K562 (cell line): ENCODE results near the gene NRG2. TPM values are rescaled to one million over a fixed set of nuclear protein-coding genes. Genes with fewer than 3 reads are reported as not detected.

Experiments used
- ATAC-seq: fragments of 200-7000 bp; cut with Tn5 transposase; 3 replicates; pipeline ENCODE4 v1.9.1; 2020; ENCODE audit warnings: moderate library complexity
- BruUV-seq: library from RNA; stranded (reverse); fragments of 400-500 nt; replicated peaks from 2 replicates; lab custom pipeline; 2021; lab: Mats Ljungman, UMichigan
- CTCF ChIA-PET: fragments of 300-600 bp; formaldehyde crosslinking; extraction: SDS; loops from one replicate; lab custom pipeline; 2021; ENCODE audit warnings: low intra/inter-chr PET ratio; lab: Yijun Ruan, JAX
- POLR2A ChIA-PET: fragments of 300-600, 350-650 bp; sonication (Branson Sonifier 250); formaldehyde crosslinking; extraction: SDS; loops from one replicate; lab custom pipeline; 2021; ENCODE audit warnings: antibody characterized with exemption, inconsistent platforms; lab: Yijun Ruan, JAX
- DNase-seq, 4 experiments: peaks; one replicate each; pipeline versions ENCODE4 v3.0.0 to v3.0.0-alpha.2; 2011 to 2018; ENCODE audit warnings: low spot score in 3 of 4, mixed read lengths in 3 of 4; ENCODE audit errors: extremely low read depth in 1 of 4
- FAIRE-seq: peaks from 2 replicates; lab custom pipeline; 2011; peaks lifted over from hg19 to GRCh38; lab: Jason Lieb, UNC
- H2AFZ ChIP-seq: 2 replicates; pipeline ENCODE4 v1.6.0; 2011; ENCODE audit warnings: low read depth, low read length, control low read depth, inconsistent platforms
- H3K27ac ChIP-seq: fragments of 200-600 bp; 3 replicates; pipeline ENCODE4 v1.8.0; 2011; ENCODE audit warnings: low read depth, mild to moderate bottlenecking, control low read depth, inconsistent platforms, low read length, moderate library complexity, mixed read lengths; ENCODE audit errors: extremely low read depth
- H3K27me3 ChIP-seq, 2 experiments: fragments of 300-600 bp in 1 of 2; 2 replicates in 1 of 2; 3 replicates in 1 of 2; pipeline versions ENCODE4 v1.6.0 to v1.8.0; 2011; ENCODE audit warnings: inconsistent platforms in 2 of 2, low read length in 2 of 2, mild to moderate bottlenecking in 1 of 2, mixed read lengths in 1 of 2, moderate library complexity in 1 of 2; ENCODE audit not compliant: control insufficient read depth in 2 of 2, insufficient read depth in 2 of 2
- H3K36me3 ChIP-seq: fragments of 300-600 bp; 3 replicates; pipeline ENCODE4 v1.8.0; 2011; ENCODE audit warnings: mild to moderate bottlenecking, low read length, inconsistent platforms; ENCODE audit not compliant: control insufficient read depth, insufficient read depth
- H3K4me1 ChIP-seq, 2 experiments: fragments of 200-600 bp in 1 of 2; replicated peaks in 1 of 2; 2 replicates in 1 of 2; 3 replicates in 1 of 2; pipeline versions ENCODE4 v1.5.1 to v1.8.0; 2011; ENCODE audit warnings: inconsistent platforms in 2 of 2, low read length in 2 of 2, mild to moderate bottlenecking in 1 of 2, mixed read lengths in 1 of 2, moderate library complexity in 1 of 2; ENCODE audit not compliant: control insufficient read depth in 2 of 2, insufficient read depth in 2 of 2
- H3K4me2 ChIP-seq: 2 replicates; pipeline ENCODE4 v1.6.1; 2011; ENCODE audit warnings: low read length, control low read depth, inconsistent platforms, mixed read lengths; ENCODE audit not compliant: insufficient read depth
- H3K4me3 ChIP-seq: fragments of 200-600 bp; sonication (generic), shearing (Covaris generic); 2 replicates; pipeline ENCODE4 v1.5.1; 2016; ENCODE audit warnings: control low read depth, inconsistent platforms
- H3K79me2 ChIP-seq: fragments of 200-600 bp; 3 replicates; pipeline ENCODE4 v1.8.0; 2011; ENCODE audit warnings: low read length, inconsistent platforms; ENCODE audit not compliant: control insufficient read depth, insufficient read depth
- H3K9ac ChIP-seq, 2 experiments: 2 replicates each; pipeline versions ENCODE4 v1.6.0 to v1.6.1; 2011; ENCODE audit warnings: low read depth in 2 of 2, low read length in 2 of 2, control low read depth in 1 of 2, inconsistent platforms in 1 of 2, mild to moderate bottlenecking in 1 of 2, mixed read lengths in 1 of 2; ENCODE audit not compliant: insufficient read depth in 1 of 2
- H3K9me1 ChIP-seq: one replicate; pipeline ENCODE4 v1.6.0; 2011; ENCODE audit warnings: inconsistent platforms, mild to moderate bottlenecking, low read length, moderate library complexity; ENCODE audit not compliant: control insufficient read depth, insufficient read depth
- H3K9me3 ChIP-seq: replicated peaks from 2 replicates; pipeline ENCODE4 v1.5.1; 2011; ENCODE audit warnings: low read depth, low read length, inconsistent platforms; ENCODE audit not compliant: control insufficient read depth, insufficient read depth
- H4K20me1 ChIP-seq: replicated peaks from 2 replicates; pipeline ENCODE4 v1.6.1; 2011; ENCODE audit warnings: low read length, inconsistent platforms, mixed read lengths; ENCODE audit not compliant: control insufficient read depth, insufficient read depth
- CC2D1A ChIP-seq: fragments of 450-650 bp; IDR thresholded peaks from 2 replicates; pipeline ENCODE4 v1.6.1; 2017; ENCODE audit warnings: mild to moderate bottlenecking
- FOXO4 ChIP-seq: fragments of 450-650 bp; formaldehyde crosslinking; IDR thresholded peaks from 2 replicates; pipeline ENCODE4 v1.4.0; 2020; ENCODE audit warnings: mild to moderate bottlenecking, moderate library complexity
- GATA2 ChIP-seq: sonication (generic); formaldehyde crosslinking; IDR thresholded peaks from 2 replicates; pipeline ENCODE4 v1.4.0; 2020; ENCODE audit warnings: mild to moderate bottlenecking, missing genetic modification reagents
- MAFF ChIP-seq: IDR thresholded peaks from 2 replicates; pipeline ENCODE4 v1.6.1; 2012; ENCODE audit warnings: low read length, improper control_type of control experiment
- NBN ChIP-seq: fragments of 450-650 bp; IDR thresholded peaks from 2 replicates; pipeline ENCODE4 v1.6.1; 2016; ENCODE audit warnings: low read depth, mild to moderate bottlenecking
- NCOA4 ChIP-seq: fragments of 450-650 bp; IDR thresholded peaks from 2 replicates; pipeline ENCODE4 v1.6.1; 2018; ENCODE audit warnings: mild to moderate bottlenecking; ENCODE audit not compliant: partially characterized antibody
- NFYB ChIP-seq: IDR thresholded peaks from 2 replicates; pipeline ENCODE4 v1.6.1; 2011; ENCODE audit warnings: mild to moderate bottlenecking, moderate library complexity; ENCODE audit not compliant: insufficient read length; ENCODE audit errors: extremely low read depth
- SUPT5H ChIP-seq: fragments of 450-650 bp; IDR thresholded peaks from 2 replicates; pipeline ENCODE4 v1.6.1; 2016
- ZNF316 ChIP-seq: fragments of 450-650 bp; IDR thresholded peaks from 2 replicates; pipeline ENCODE4 v1.6.1; 2016
- WGBS: fragments of 100-300 bp; shearing (Covaris generic); methylation state at CpG from one replicate; pipeline ENCODE4 v1.1.6; 2016; ENCODE audit warnings: low coverage, mixed read lengths; ENCODE audit not compliant: insufficient coverage; ENCODE audit errors: missing lambda C conversion rate; 5-methylcytosine and 5-hydroxymethylcytosine counted together
- in situ Hi-C: fragments of 300-500 bp; cut with MboI; formaldehyde crosslinking; loops from 4 replicates; pipeline ENCODE4 v1.15.0; 2018; ENCODE audit warnings: inconsistent platforms, mixed read lengths
- intact Hi-C: fragments of 100-400 bp; cut with micrococcal nuclease; formaldehyde crosslinking; loops from 2 replicates; pipeline ENCODE4 v1.14.2; 2022
- polyA plus RNA-seq, 8 experiments: library from polyadenylated mRNA; depleted of rRNA in 4 of 8; stranded (reverse) in 5 of 8; unstranded in 3 of 8; fragments of >200 nt; fragmentation: Nextera tagmentation in 2 of 8; fragmentation: Illumina TruSeq in 1 of 8; extraction: Ambion mirVana in 2 of 8; extraction: Trizol in 1 of 8; gene quantifications; 2 replicates each; pipeline versions ENCODE4 v1.2.1 to v1.2.3, GENCODE V29; 2011 to 2014; ENCODE audit warnings: inconsistent platforms in 1 of 8, missing spikeins in 1 of 8
- total RNA-seq, 7 experiments: library from RNA; depleted of rRNA in 6 of 7; stranded (reverse); fragments of >200 nt in 6 of 7; fragmentation: Illumina TruSeq in 2 of 7; extraction: Trizol in 2 of 7; gene quantifications; 2 replicates each; pipeline versions ENCODE4 v1.2.1 to v1.2.3, GENCODE V29; 2011 to 2021; ENCODE audit warnings: low replicate concordance in 1 of 7

The NRG2 gene
- total and polyA plus RNA-seq, 9 of the 15 experiments (the other 6 are each of a cell fraction or from before 2014, with no cell fraction given) = not detected

- ChIA-PET POLR2A (interaction anchor here (1.3 kb wide), 1 partner anchor 11 kb away, joined by 5 read pairs; no protein-coding TSS in a partner anchor), CTCF (interaction anchor here (0.6 to 2.7 kb wide), 3 partner anchors 76 to 288 kb away, joined by 3 to 23 read pairs (median 7); no protein-coding TSS in a partner anchor)
- Histone ChIP-seq H3K9me1 (no peaks in the 10 kb centered on the region), H3K36me3 (no peaks in the 10 kb centered on the region), H3K4me2 (no peak overlapping the region), H4K20me1 (0 out of 2 replicates have a peak, but pooled peaks cover 2% of the 10 kb centered on the region), H3K4me1 (no peaks in the 10 kb centered on the region), H3K79me2 (no peaks in the 10 kb centered on the region), H3K9me3 (no peaks in the 10 kb centered on the region), H3K9ac (no peak overlapping the region), H3K4me3 (no peak overlapping the region), H2AFZ (no peak overlapping the region), H3K27ac (no peak overlapping the region), H3K27me3 (peaks cover 0 to 33% of the 10 kb centered on the region in 2 experiments; a peak in 3 of 5 replicates)
- DNase-seq = no peak
- WGBS = 1% methylated on average over 9 of the region's 9 CpGs
- FAIRE-seq = no peak
- no peak for ATAC-seq
- in situ Hi-C loops = no loop called here
- intact Hi-C loops = loop anchor here (5.0 kb wide), 1 partner anchor 226 kb away; no protein-coding TSS in a partner anchor
- TF ChIP-seq CC2D1A (no peak), ZNF316 (no peak), MAFF (no peak), NBN (no peak), FOXO4 (no peak), NFYB (no peak), GATA2 (CRISPR knock-in tag) (no peak), NCOA4 (no peak), SUPT5H (no peak)
- BruUV-seq = no TSS peak
Measured at GRCh38 chr5:139863361-139863760, 179.7 kb downstream of the NRG2 start.
